Measurements from ENCODE around the gene IMP3. TPM values are rescaled to one million over a fixed set of nuclear protein-coding genes. Genes with fewer than 3 reads are reported as not detected.

IMP3 gene
- polyA plus RNA-seq (2012; rRNA removed): 56.1 and 56.2 TPM in 2 replicates
- polyA plus RNA-seq (2012; cell fraction: cytosol; rRNA removed): 56.4 and 60.8 TPM in 2 replicates
- polyA plus RNA-seq (2012; cell fraction: nucleus; rRNA removed): 37.9 and 42.6 TPM in 2 replicates

GRCh38 chr15:75639709-75640482 lies at the start of gene IMP3:
Gene IMP3 (minus strand): TSS chr15:75640224. CDS start chr15:75640168, 56 bp downstream.
- CTCF ChIA-PET: interaction anchor here (0.9 to 4.0 kb wide), 15 partner anchors 14 to 272 kb away, joined by 3 to 27 read pairs (median 4); partner anchors contain the start of genes MAN2C1, PTPN9, SIN3A and SNUPN
- TF ChIP-seq SMC3 (IDR thresholded peaks at IDR 0.05; ENCODE audit: low read depth, low read length) (no peak), ELF1 (IDR thresholded peaks at IDR 0.05) (peak; percentile 73), EZH2phosphoT487 (IDR thresholded peaks at IDR 0.05; ENCODE audit: borderline replicate concordance, low read depth) (no peak), TAF1 (IDR thresholded peaks at IDR 0.05; ENCODE audit: borderline replicate concordance, low read depth, low read length) (peak; percentile 90), REST (IDR thresholded peaks at IDR 0.05; ENCODE audit: low read depth, low read length) (no peak), RAD21 (IDR thresholded peaks at IDR 0.05; ENCODE audit: low read length) (no peak), SIN3A (IDR thresholded peaks at IDR 0.05; ENCODE audit: borderline replicate concordance, low read depth, low read length) (peak; percentile 85), JUND (IDR thresholded peaks at IDR 0.05) (no peak), CTCF (IDR thresholded peaks at IDR 0.05) (no peak), FOXM1 (IDR thresholded peaks at IDR 0.05; ENCODE audit: low read depth) (no peak), FOXJ3 (CRISPR knock-in tag; IDR thresholded peaks at IDR 0.05) (no peak), MEF2A (IDR thresholded peaks at IDR 0.05; ENCODE audit: borderline replicate concordance, low read depth) (no peak), GATA2 (CRISPR knock-in tag; IDR thresholded peaks at IDR 0.05) (no peak), MXI1 (IDR thresholded peaks at IDR 0.05; ENCODE audit: low read depth, low read length) (peak; percentile 69), TCF12 (IDR thresholded peaks at IDR 0.05) (no peak; the same call in 1 of the 2 replicates), EP300 (IDR thresholded peaks at IDR 0.05; ENCODE audit: borderline replicate concordance in 1 of 2, low read depth in 1 of 2, low read length in 1 of 2) (no peak), NFIC (IDR thresholded peaks at IDR 0.05; ENCODE audit: borderline replicate concordance) (no peak), MAX (IDR thresholded peaks at IDR 0.05; ENCODE audit: low read depth) (peak; percentile 75), YY1 (IDR thresholded peaks at IDR 0.05; ENCODE audit: low read depth) (peak; percentile 90), USF2 (IDR thresholded peaks at IDR 0.05; ENCODE audit: borderline replicate concordance, low read depth, low read length) (no peak), RCOR1 (IDR thresholded peaks at IDR 0.05; ENCODE audit: low read length) (no peak), ZBTB33 (IDR thresholded peaks at IDR 0.05; ENCODE audit: borderline replicate concordance, low read depth) (peak; percentile 98), POLR2AphosphoS5 (IDR thresholded peaks at IDR 0.05; ENCODE audit: low read depth, low read length) (peak; percentile 97), TEAD4 (IDR thresholded peaks at IDR 0.05; ENCODE audit: borderline replicate concordance, insufficient read depth) (no peak)

More at GRCh38 chr15:75639709-75640482, at the start of gene IMP3:
- Histone ChIP-seq H3F3A (replicated peaks; ENCODE audit: insufficient read depth) (peaks cover 31% of the 10 kb centered on the region), H3K4me2 (peak within 1 kb of the TSS; percentile 91), H3K27me3 (ENCODE audit: insufficient read depth) (no peaks in the 10 kb centered on the region), H3K9me2 (no peaks in the 10 kb centered on the region), H3K36me3 (replicated peaks in 1 of 2; ENCODE audit: control insufficient read depth in 1 of 2, insufficient read depth in 2 of 2, low read length in 1 of 2) (peaks cover 0 to 5% of the 10 kb centered on the region in 2 experiments), H2AFZ (ENCODE audit: low read depth) (peak within 1 kb of the TSS; percentile 61), H3K79me2 (ENCODE audit: insufficient read depth) (peaks cover 49% of the 10 kb centered on the region), H3K4me3 (ENCODE audit: low read depth in 2 of 2, low read length in 1 of 2) (peak within 1 kb of the TSS; percentile 71 to 76), H3K4me1 (ENCODE audit: control insufficient read depth in 1 of 2, insufficient read depth in 2 of 2, low read depth in 1 of 2, low read length in 1 of 2) (peaks cover 11% of the 10 kb centered on the region in 2 experiments; a peak in 2 of 4 replicates), H3K27ac (ENCODE audit: low read depth in 2 of 2, low read length in 1 of 2) (peak within 1 kb of the TSS; percentile 87 to 92), H3K9me3 (no peaks in the 10 kb centered on the region), H3K9ac (peak within 1 kb of the TSS; percentile 83), H4K20me1 (ENCODE audit: insufficient read depth) (peaks cover 20% of the 10 kb centered on the region)
- DNase-seq: peak; percentile 98
- 1% methylated on average over 41 of the region's 83 CpGs for WGBS (ENCODE audit: low lambda C conversion rate)
- POLR2A ChIA-PET: interaction anchor here (0.6 to 2.5 kb wide), 11 partner anchors 9 to 271 kb away, joined by 3 to 31 read pairs (median 6); partner anchors contain the start of genes MAN2C1, PTPN9, SIN3A and SNUPN

Measured in SK-N-SH (cell line).